CD4-positive, CD25-positive, alpha-beta regulatory T cell (primary cell): ENCODE data around the gene TIAM2. TPM values are rescaled to one million over a fixed set of nuclear protein-coding genes. Genes with fewer than 3 reads are reported as not detected.
A peak's percentile ranks its signal among the peaks of the same experiment; 100 is the strongest.

Experiments
- ATAC-seq, 2 donors: fragments of 150-1000 bp; cut with Tn5 transposase; one replicate each; pipeline ENCODE4 v1.10.0; 2021; ENCODE audit warnings: low read depth in 2 of 2, moderate number of reproducible peaks in 2 of 2, moderate library complexity in 1 of 2
- DNase-seq, 3 donors: peaks; one replicate each; pipeline versions ENCODE4 v3.0.0 to v3.0.0-alpha.2; 2012 to 2022; ENCODE audit warnings: mixed read lengths in 1 of 3
- H3K27ac ChIP-seq: one replicate; pipeline ENCODE4 v1.7.0; 2013; ENCODE audit warnings: mild to moderate bottlenecking, low read length; ENCODE audit not compliant: insufficient read depth, poor library complexity, severe bottlenecking
- H3K27me3 ChIP-seq: one replicate; pipeline ENCODE4 v1.7.0; 2013; ENCODE audit warnings: low read length; ENCODE audit not compliant: control insufficient read depth, insufficient read depth
- H3K36me3 ChIP-seq: one replicate; pipeline ENCODE4 v1.7.0; 2013; ENCODE audit warnings: mild to moderate bottlenecking, low read length, moderate library complexity; ENCODE audit not compliant: control insufficient read depth, insufficient read depth
- H3K4me1 ChIP-seq: 2 replicates; pipeline ENCODE4 v1.7.0; 2013; ENCODE audit warnings: mild to moderate bottlenecking, low read length; ENCODE audit not compliant: insufficient read depth, control insufficient read depth, poor library complexity, severe bottlenecking
- H3K4me3 ChIP-seq: one replicate; pipeline ENCODE4 v1.7.0; 2013; ENCODE audit warnings: low read depth, mild to moderate bottlenecking, low read length, moderate library complexity
- H3K9me3 ChIP-seq, 2 experiments: 1 replicate in 1 of 2; 2 replicates in 1 of 2; pipeline ENCODE4 v1.7.0; 2013; ENCODE audit warnings: low read length in 2 of 2, mild to moderate bottlenecking in 1 of 2, moderate library complexity in 1 of 2; ENCODE audit not compliant: control insufficient read depth in 2 of 2
- H3K27ac Mint-ChIP-seq, 3 donors: one replicate each; pipeline ENCODE4 v1.8.0; 2020 to 2022; ENCODE audit warnings: mild to moderate bottlenecking in 3 of 3, mixed read lengths in 3 of 3, moderate library complexity in 2 of 3
- H3K27me3 Mint-ChIP-seq: one replicate; pipeline ENCODE4 v1.8.0; 2022; ENCODE audit warnings: mild to moderate bottlenecking, mixed read lengths
- H3K36me3 Mint-ChIP-seq: one replicate; pipeline ENCODE4 v1.8.0; 2020; ENCODE audit warnings: mixed read lengths
- H3K4me1 Mint-ChIP-seq, 4 donors: one replicate each; pipeline ENCODE4 v1.8.0; 2020 to 2022; ENCODE audit warnings: mixed read lengths in 4 of 4, mild to moderate bottlenecking in 1 of 4
- H3K4me3 Mint-ChIP-seq, 4 donors: one replicate each; pipeline ENCODE4 v1.8.0; 2020 to 2022; ENCODE audit warnings: mild to moderate bottlenecking in 4 of 4, mixed read lengths in 4 of 4, moderate library complexity in 3 of 4
- H3K9me3 Mint-ChIP-seq, 7 donors: one replicate each; pipeline ENCODE4 v1.8.0; 2020 to 2022; ENCODE audit warnings: mixed read lengths in 7 of 7, mild to moderate bottlenecking in 3 of 7, moderate library complexity in 2 of 7
- polyA plus RNA-seq, 4 donors: library from polyadenylated mRNA; unstranded; fragments of 300-500 nt; fragmentation: Illumina TruSeq; gene quantifications; one replicate each; pipeline ENCODE4 v1.2.3, GENCODE V29; 2021
- total RNA-seq: library from RNA; stranded (reverse); gene quantifications from one replicate; pipeline ENCODE4 v1.2.3, GENCODE V29; 2022

The TIAM2 gene
- total and polyA plus RNA-seq, 5 donors from 2014 or later = 0.66 to 5.9 (median 1.3) TPM

DNA sequence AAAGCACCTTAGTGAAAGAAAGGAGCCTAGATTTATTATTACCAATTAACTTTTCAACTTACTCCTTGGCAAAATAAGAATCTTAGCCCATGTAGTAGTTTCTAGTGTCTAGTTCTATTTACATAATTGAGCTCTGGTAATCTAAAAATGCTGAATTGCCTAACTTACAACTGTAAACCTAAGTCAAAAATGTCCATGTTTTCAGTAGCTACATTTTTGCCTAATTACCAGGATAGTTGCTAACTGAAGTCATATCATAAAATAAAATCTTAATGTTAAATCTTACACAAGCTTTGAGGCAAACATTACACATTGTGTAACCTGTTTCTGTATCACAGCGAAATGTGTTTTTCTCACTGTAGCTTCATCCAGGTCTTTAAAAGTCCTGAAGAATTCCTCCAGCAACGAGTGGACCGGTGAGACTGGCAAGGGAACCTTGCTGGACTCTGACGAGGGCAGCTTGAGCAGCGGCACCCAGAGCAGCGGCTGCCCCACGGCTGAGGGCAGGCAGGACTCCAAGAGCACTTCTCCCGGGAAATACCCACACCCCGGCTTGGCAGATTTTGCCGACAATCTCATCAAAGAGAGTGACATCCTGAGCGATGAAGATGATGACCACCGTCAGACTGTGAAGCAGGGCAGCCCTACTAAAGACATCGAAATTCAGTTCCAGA is 261.1 kb downstream of the TIAM2 start:
- H3K4me3 Mint-ChIP-seq = no peak overlapping the region
- no peaks in the 10 kb centered on the region for H3K27me3 ChIP-seq
- H3K36me3 Mint-ChIP-seq = peaks cover 48% of the 10 kb centered on the region
- peaks cover 0 to 5% (median under 1%) of the 10 kb centered on the region in 4 donors for H3K4me1 Mint-ChIP-seq
- H3K27ac ChIP-seq = no peak overlapping the region
- no peaks in the 10 kb centered on the region for H3K4me1 ChIP-seq
- DNase-seq (no peak), ATAC-seq (no peak)
- H3K4me3 ChIP-seq = no peak overlapping the region
- H3K36me3 ChIP-seq = peaks cover 73% of the 10 kb centered on the region
- peak overlapping the region in 1 of 3 donors; percentile 67 for H3K27ac Mint-ChIP-seq
- H3K9me3 ChIP-seq = no peaks in the 10 kb centered on the region
- peaks cover 0 to 2% (median 0%) of the 10 kb centered on the region in 7 donors for H3K9me3 Mint-ChIP-seq
- H3K27me3 Mint-ChIP-seq = no peaks in the 10 kb centered on the region

- no peak for DNase-seq
- no peak overlapping the region for H3K4me3 Mint-ChIP-seq
- H3K9me3 ChIP-seq = no peaks in the 10 kb centered on the region
- no peaks in the 10 kb centered on the region for H3K27me3 Mint-ChIP-seq
- H3K27ac Mint-ChIP-seq = peak overlapping the region in 1 of 3 donors; percentile 33
- H3K4me1 ChIP-seq = no peaks in the 10 kb centered on the region
- H3K27me3 ChIP-seq = no peaks in the 10 kb centered on the region
- H3K36me3 ChIP-seq = peaks cover 72% of the 10 kb centered on the region
- peaks cover 0 to 2% (median 0%) of the 10 kb centered on the region in 7 donors for H3K9me3 Mint-ChIP-seq
- no peak overlapping the region for H3K4me3 ChIP-seq
- no peak for ATAC-seq
- peaks cover 55% of the 10 kb centered on the region for H3K36me3 Mint-ChIP-seq
- H3K4me1 Mint-ChIP-seq = peaks cover 3 to 12% (median 7%) of the 10 kb centered on the region in 4 donors
- H3K27ac ChIP-seq = no peak overlapping the region
These were observed 262.7 kb downstream of the TIAM2 start for GRCh38 chr6:155257796-155258195.

GRCh38 chr6:155259204-155259603 is 264.1 kb downstream of the TIAM2 start:
- DNase-seq (no peak), ATAC-seq (no peak)
- peaks cover 6 to 14% (median 8%) of the 10 kb centered on the region in 4 donors for H3K4me1 Mint-ChIP-seq
- H3K36me3 Mint-ChIP-seq = peaks cover 43% of the 10 kb centered on the region
- H3K4me1 ChIP-seq = no peaks in the 10 kb centered on the region
- H3K27ac ChIP-seq = no peak overlapping the region
- H3K27me3 ChIP-seq = no peaks in the 10 kb centered on the region
- H3K9me3 ChIP-seq = no peaks in the 10 kb centered on the region
- no peak overlapping the region for H3K4me3 Mint-ChIP-seq
- H3K36me3 ChIP-seq = peaks cover 62% of the 10 kb centered on the region
- no peak overlapping the region for H3K27ac Mint-ChIP-seq
- H3K27me3 Mint-ChIP-seq = no peaks in the 10 kb centered on the region
- H3K4me3 ChIP-seq = no peak overlapping the region
- peaks cover 0 to 2% (median 0%) of the 10 kb centered on the region in 7 donors for H3K9me3 Mint-ChIP-seq

DNA sequence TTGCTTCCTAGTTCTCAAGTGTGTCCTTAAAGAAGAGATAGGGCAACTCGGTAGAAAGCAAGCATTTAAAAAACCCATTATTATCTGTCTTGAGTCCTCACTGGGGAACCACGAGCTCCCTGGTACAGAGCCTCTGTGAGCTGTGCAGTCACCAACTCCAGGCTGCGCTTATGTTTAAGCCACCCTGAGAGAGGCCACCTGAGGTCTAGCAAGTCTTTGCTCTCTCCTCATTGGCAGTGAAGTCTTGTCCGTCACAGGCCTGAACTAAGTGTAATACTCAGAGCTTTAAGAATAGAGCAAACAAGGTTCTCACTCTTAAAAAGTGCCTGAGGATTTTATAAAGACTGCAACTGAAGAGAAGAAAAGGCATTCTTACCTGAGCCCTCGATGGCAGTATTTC is 264.8 kb downstream of the TIAM2 start:
- peaks cover 6 to 14% (median 12%) of the 10 kb centered on the region in 4 donors for H3K4me1 Mint-ChIP-seq
- peak overlapping the region in 1 of 3 donors; percentile 22 for H3K27ac Mint-ChIP-seq
- H3K4me1 ChIP-seq = no peaks in the 10 kb centered on the region
- no peak overlapping the region for H3K27ac ChIP-seq
- H3K27me3 ChIP-seq = no peaks in the 10 kb centered on the region
- peaks cover 0 to 2% (median 0%) of the 10 kb centered on the region in 7 donors for H3K9me3 Mint-ChIP-seq
- H3K4me3 ChIP-seq = no peak overlapping the region
- H3K27me3 Mint-ChIP-seq = no peaks in the 10 kb centered on the region
- no peak for ATAC-seq
- peaks cover 40% of the 10 kb centered on the region for H3K36me3 Mint-ChIP-seq
- no peak overlapping the region for H3K4me3 Mint-ChIP-seq
- peaks cover 57% of the 10 kb centered on the region for H3K36me3 ChIP-seq
- H3K9me3 ChIP-seq = no peaks in the 10 kb centered on the region
- no peak for DNase-seq

DNA sequence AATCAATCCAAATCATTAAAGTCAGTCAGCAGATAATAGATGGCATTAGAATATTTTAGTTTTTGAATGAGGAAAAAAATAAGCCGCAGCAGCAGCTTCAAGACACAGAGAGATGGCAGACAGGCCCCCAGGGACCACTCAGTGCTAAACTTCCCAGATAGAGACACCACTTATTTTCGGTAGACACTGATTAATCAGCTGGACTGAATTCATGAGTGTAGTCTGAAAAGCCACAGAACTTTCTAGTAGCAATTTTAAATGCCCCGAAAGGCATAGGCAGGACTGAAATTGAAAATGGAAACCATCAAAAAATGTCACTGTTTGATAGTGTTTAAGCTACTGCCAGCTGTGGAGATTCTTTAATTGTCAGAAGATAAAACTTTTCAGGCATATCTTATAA is 265.6 kb downstream of the TIAM2 start:
- peaks cover 53% of the 10 kb centered on the region for H3K36me3 ChIP-seq

DNA sequence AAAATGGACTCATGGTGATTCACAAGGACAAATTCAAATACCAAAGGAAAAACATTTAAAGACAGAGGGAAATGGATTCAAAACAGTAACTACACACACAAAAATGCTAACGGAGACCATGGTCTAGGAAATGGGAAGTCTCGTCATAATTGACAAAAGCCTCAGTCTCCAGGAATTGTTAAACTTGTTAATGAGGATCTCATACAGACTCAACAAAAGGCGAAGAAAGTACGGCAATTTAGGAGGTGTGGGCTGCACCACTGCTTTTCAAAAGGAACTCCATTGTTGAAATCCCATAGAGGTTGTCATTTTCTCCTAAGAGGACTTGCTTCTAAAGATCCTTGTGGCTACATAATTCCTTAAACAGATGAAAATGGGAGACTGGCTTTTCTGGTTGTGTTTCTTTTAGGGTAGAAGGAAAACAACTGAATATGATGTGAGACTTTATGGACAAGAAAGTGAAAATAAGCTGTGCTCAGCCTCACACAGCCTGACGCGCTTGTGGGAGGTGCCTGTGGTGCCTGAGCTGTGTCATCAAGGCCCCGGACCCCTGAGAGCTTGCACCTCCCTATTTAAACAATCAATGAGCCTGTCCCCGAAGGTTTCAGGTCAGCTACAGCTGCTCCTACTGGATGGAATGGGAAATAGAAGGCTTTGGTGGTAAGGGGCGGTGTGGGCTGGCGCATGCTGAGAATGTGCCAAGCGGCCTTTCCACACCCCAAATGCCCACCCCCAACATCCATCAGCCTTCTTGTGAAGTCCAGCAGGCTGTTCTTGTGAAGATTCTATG is 266.2 kb downstream of the TIAM2 start:
- ATAC-seq (no peak), DNase-seq (no peak)
- H3K9me3 ChIP-seq = no peaks in the 10 kb centered on the region
- Mint-ChIP-seq H3K4me3 (no peak overlapping the region), H3K27me3 (no peaks in the 10 kb centered on the region), H3K9me3 (peaks cover 0 to 2% (median 0%) of the 10 kb centered on the region in 7 donors), H3K27ac (peak overlapping the region; percentile 57 to 77 (median 64)), H3K4me1 (peaks cover 6 to 14% (median 14%) of the 10 kb centered on the region in 4 donors), H3K36me3 (peaks cover 46% of the 10 kb centered on the region)
- no peak overlapping the region for H3K4me3 ChIP-seq
- peaks cover 48% of the 10 kb centered on the region for H3K36me3 ChIP-seq
- H3K4me1 ChIP-seq = no peaks in the 10 kb centered on the region
- H3K27ac ChIP-seq = no peak overlapping the region
- no peaks in the 10 kb centered on the region for H3K27me3 ChIP-seq

More for the DNA sequence above, 265.6 kb downstream of the TIAM2 start:
- H3K4me3 Mint-ChIP-seq = no peak overlapping the region
- peak overlapping the region; percentile 57 to 77 (median 64) for H3K27ac Mint-ChIP-seq
- no peaks in the 10 kb centered on the region for H3K9me3 ChIP-seq
- H3K27ac ChIP-seq = no peak overlapping the region
- no peak overlapping the region for H3K4me3 ChIP-seq
- no peaks in the 10 kb centered on the region for H3K4me1 ChIP-seq
- peaks cover 40% of the 10 kb centered on the region for H3K36me3 Mint-ChIP-seq
- no peak for ATAC-seq
- H3K27me3 ChIP-seq = no peaks in the 10 kb centered on the region
- peaks cover 0 to 2% (median 0%) of the 10 kb centered on the region in 7 donors for H3K9me3 Mint-ChIP-seq
- H3K4me1 Mint-ChIP-seq = peaks cover 6 to 14% (median 14%) of the 10 kb centered on the region in 4 donors
- no peak for DNase-seq
- H3K27me3 Mint-ChIP-seq = no peaks in the 10 kb centered on the region

- H3K27ac Mint-ChIP-seq = peak overlapping the region; percentile 27 to 82 (median 77)
These were observed 267.5 kb downstream of the TIAM2 start for GRCh38 chr6:155262655-155263054.

More at GRCh38 chr6:155262655-155263054, 267.5 kb downstream of the TIAM2 start:
- Histone ChIP-seq H3K27ac (no peak overlapping the region), H3K4me1 (no peaks in the 10 kb centered on the region), H3K4me3 (no peak overlapping the region), H3K27me3 (no peaks in the 10 kb centered on the region), H3K9me3 (no peaks in the 10 kb centered on the region), H3K36me3 (peaks cover 38% of the 10 kb centered on the region)
- Mint-ChIP-seq H3K9me3 (no peaks in the 10 kb centered on the region), H3K36me3 (peaks cover 47% of the 10 kb centered on the region), H3K27me3 (no peaks in the 10 kb centered on the region), H3K4me3 (no peak overlapping the region), H3K4me1 (peaks cover 6 to 19% (median 16%) of the 10 kb centered on the region in 4 donors)
- DNase-seq (no peak), ATAC-seq (no peak)
